H1 (cell line): ENCODE results near the gene ZBTB44.

Experiments
- ASH2L ChIP-seq: fragments of 200-600, 300-600 bp; sonication (generic); IDR thresholded peaks from one replicate; pipeline ENCODE4 v1.7.1; 2017; ENCODE audit warnings: low read length
- EP300 ChIP-seq, 2 experiments: IDR thresholded peaks; 1 replicate in 1 of 2; 2 replicates in 1 of 2; pipeline ENCODE4 v1.6.1; 2011 to 2012; ENCODE audit warnings: low read depth in 2 of 2, low read length in 2 of 2, mild to moderate bottlenecking in 2 of 2, borderline replicate concordance in 1 of 2, inconsistent platforms in 1 of 2, moderate library complexity in 1 of 2
- MAFK ChIP-seq: IDR thresholded peaks from 2 replicates; pipeline ENCODE4 v1.6.1; 2012; ENCODE audit warnings: low read depth, mild to moderate bottlenecking, improper control_type of control experiment, low read length
- POLR2A ChIP-seq, 2 experiments: IDR thresholded peaks; 1 replicate in 1 of 2; 2 replicates in 1 of 2; pipeline ENCODE4 v1.6.1; 2011; ENCODE audit warnings: low read depth in 2 of 2, low read length in 2 of 2, mild to moderate bottlenecking in 2 of 2; ENCODE audit errors: control extremely low read depth in 1 of 2
- POLR2AphosphoS5 ChIP-seq: IDR thresholded peaks from 2 replicates; pipeline ENCODE4 v1.6.1; 2011; ENCODE audit warnings: low read depth, low read length
- RAD21 ChIP-seq, 2 experiments: IDR thresholded peaks in 1 of 2; conservative IDR thresholded peaks in 1 of 2; 2 replicates each; pipeline ENCODE4 v1.6.1; 2011; ENCODE audit warnings: low read depth in 2 of 2, low read length in 2 of 2, improper control_type of control experiment in 1 of 2, inconsistent platforms in 1 of 2, mild to moderate bottlenecking in 1 of 2, moderate library complexity in 1 of 2
- SP2 ChIP-seq: IDR thresholded peaks from 2 replicates; pipeline ENCODE4 v1.6.1; 2012; ENCODE audit warnings: mild to moderate bottlenecking, low read length, inconsistent platforms
- ZNF274 ChIP-seq: IDR thresholded peaks from 2 replicates; pipeline ENCODE4 v1.7.0; 2012; ENCODE audit warnings: low read length, borderline replicate concordance; ENCODE audit errors: extremely low read depth
- TF ChIP-seq, protein P1 (sequence below), 3 experiments: IDR thresholded peaks; 1 replicate in 2 of 3; 2 replicates in 1 of 3; pipeline versions ENCODE4 v1.5.1 to v1.6.1; 2011; ENCODE audit warnings: low read length in 3 of 3, mild to moderate bottlenecking in 3 of 3, inconsistent platforms in 2 of 3, low read depth in 1 of 3, moderate library complexity in 1 of 3; ENCODE audit not compliant: insufficient read depth in 1 of 3; ENCODE audit errors: control extremely low read depth in 1 of 3
- TF ChIP-seq, protein P2 (sequence below): IDR thresholded peaks from 2 replicates; pipeline ENCODE4 v1.6.1; 2011; ENCODE audit warnings: low read length, improper control_type of control experiment

DNA sequence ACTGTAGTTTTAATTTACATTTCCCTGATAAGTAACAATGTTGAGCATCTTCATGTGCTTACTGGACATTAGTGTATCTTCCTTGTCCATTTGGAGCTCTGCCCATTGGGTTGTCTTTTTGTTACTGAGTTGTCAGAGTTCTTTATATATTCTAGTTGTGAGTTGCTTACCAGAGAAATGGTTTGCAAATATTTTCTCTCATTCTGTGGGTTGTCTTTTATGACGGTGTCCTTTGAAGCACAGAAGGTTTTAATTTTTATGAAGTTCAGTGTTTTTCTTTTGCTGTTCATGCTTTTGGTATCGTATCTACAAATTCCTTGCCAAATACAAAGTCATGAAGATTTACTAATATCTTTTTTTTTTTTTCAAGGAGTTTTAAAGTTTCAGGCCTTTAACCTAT lies 42.4 kb downstream of the ZBTB44 start:
- TF ChIP-seq, protein P1, sequence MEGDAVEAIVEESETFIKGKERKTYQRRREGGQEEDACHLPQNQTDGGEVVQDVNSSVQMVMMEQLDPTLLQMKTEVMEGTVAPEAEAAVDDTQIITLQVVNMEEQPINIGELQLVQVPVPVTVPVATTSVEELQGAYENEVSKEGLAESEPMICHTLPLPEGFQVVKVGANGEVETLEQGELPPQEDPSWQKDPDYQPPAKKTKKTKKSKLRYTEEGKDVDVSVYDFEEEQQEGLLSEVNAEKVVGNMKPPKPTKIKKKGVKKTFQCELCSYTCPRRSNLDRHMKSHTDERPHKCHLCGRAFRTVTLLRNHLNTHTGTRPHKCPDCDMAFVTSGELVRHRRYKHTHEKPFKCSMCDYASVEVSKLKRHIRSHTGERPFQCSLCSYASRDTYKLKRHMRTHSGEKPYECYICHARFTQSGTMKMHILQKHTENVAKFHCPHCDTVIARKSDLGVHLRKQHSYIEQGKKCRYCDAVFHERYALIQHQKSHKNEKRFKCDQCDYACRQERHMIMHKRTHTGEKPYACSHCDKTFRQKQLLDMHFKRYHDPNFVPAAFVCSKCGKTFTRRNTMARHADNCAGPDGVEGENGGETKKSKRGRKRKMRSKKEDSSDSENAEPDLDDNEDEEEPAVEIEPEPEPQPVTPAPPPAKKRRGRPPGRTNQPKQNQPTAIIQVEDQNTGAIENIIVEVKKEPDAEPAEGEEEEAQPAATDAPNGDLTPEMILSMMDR (IDR thresholded peaks at IDR 0.05; ENCODE audit: control extremely low read depth in 1 of 3, insufficient read depth in 1 of 3, low read depth in 1 of 3, low read length in 3 of 3), result no peak
- TF ChIP-seq POLR2A (IDR thresholded peaks at IDR 0.05; ENCODE audit: control extremely low read depth in 1 of 2, low read depth in 2 of 2, low read length in 2 of 2), result no peak
- no peak for TF ChIP-seq SP2
- TF ChIP-seq ZNF274, result no peak
- no peak for TF ChIP-seq MAFK
- no peak for TF ChIP-seq POLR2AphosphoS5
- TF ChIP-seq, protein P2, sequence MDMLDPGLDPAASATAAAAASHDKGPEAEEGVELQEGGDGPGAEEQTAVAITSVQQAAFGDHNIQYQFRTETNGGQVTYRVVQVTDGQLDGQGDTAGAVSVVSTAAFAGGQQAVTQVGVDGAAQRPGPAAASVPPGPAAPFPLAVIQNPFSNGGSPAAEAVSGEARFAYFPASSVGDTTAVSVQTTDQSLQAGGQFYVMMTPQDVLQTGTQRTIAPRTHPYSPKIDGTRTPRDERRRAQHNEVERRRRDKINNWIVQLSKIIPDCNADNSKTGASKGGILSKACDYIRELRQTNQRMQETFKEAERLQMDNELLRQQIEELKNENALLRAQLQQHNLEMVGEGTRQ, result no peak
- no peak for TF ChIP-seq EP300 (IDR thresholded peaks at IDR 0.05; ENCODE audit: borderline replicate concordance in 1 of 2, low read depth in 2 of 2, low read length in 2 of 2)
- no peak for TF ChIP-seq ASH2L
- no peak for TF ChIP-seq RAD21 (IDR thresholded peaks at IDR 0.05 in 1 of 2, conservative IDR thresholded peaks at IDR 0.05 in 1 of 2; ENCODE audit: low read depth in 2 of 2, low read length in 2 of 2)
